OCI-LY7 (cell line): ENCODE data around the gene TNIK.

Experiments
- EZH2phosphoT487 ChIP-seq: fragments of 200-600 bp; sonication (generic); IDR thresholded peaks from 2 replicates; pipeline ENCODE4 v1.6.1; 2018; ENCODE audit warnings: low read depth, borderline replicate concordance, mild to moderate bottlenecking, mixed run types, antibody characterized with exemption, low read length, moderate library complexity, mixed read lengths
- TF ChIP-seq, protein P1 (sequence below): fragments of 200-600 bp; sonication (generic); conservative IDR thresholded peaks from 2 replicates; pipeline ENCODE4 v1.5.1; 2014; ENCODE audit warnings: mild to moderate bottlenecking, antibody characterized with exemption, low read length, moderate library complexity, mixed read lengths

- TF ChIP-seq, protein P1, sequence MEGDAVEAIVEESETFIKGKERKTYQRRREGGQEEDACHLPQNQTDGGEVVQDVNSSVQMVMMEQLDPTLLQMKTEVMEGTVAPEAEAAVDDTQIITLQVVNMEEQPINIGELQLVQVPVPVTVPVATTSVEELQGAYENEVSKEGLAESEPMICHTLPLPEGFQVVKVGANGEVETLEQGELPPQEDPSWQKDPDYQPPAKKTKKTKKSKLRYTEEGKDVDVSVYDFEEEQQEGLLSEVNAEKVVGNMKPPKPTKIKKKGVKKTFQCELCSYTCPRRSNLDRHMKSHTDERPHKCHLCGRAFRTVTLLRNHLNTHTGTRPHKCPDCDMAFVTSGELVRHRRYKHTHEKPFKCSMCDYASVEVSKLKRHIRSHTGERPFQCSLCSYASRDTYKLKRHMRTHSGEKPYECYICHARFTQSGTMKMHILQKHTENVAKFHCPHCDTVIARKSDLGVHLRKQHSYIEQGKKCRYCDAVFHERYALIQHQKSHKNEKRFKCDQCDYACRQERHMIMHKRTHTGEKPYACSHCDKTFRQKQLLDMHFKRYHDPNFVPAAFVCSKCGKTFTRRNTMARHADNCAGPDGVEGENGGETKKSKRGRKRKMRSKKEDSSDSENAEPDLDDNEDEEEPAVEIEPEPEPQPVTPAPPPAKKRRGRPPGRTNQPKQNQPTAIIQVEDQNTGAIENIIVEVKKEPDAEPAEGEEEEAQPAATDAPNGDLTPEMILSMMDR: no peak
- no peak for TF ChIP-seq EZH2phosphoT487
Observed at GRCh38 chr3:171462224-171462623, 2.0 kb upstream of the TNIK start.
